Mesenchymal stem cell (in vitro differentiated cells and primary cell): ENCODE measurements around the gene MYADM.

ENCODE experiments used
- DNase-seq: peaks from one replicate; pipeline ENCODE4 v3.0.0-alpha.2; 2013
- H2AFZ ChIP-seq: one replicate; pipeline ENCODE4 v1.6.1; 2013; ENCODE audit warnings: low read depth, mild to moderate bottlenecking, control low read depth, inconsistent platforms, low read length, moderate library complexity
- H2AK5ac ChIP-seq: 2 replicates; pipeline ENCODE4 v1.6.1; 2013; ENCODE audit warnings: low read length, moderate library complexity, mild to moderate bottlenecking, inconsistent platforms; ENCODE audit not compliant: severe bottlenecking
- H2BK120ac ChIP-seq: one replicate; pipeline ENCODE4 v1.6.1; 2013; ENCODE audit warnings: low read depth, mild to moderate bottlenecking, inconsistent platforms, low read length, moderate library complexity
- H2BK12ac ChIP-seq, 2 experiments: one replicate each; pipeline ENCODE4 v1.6.1; 2013; ENCODE audit warnings: inconsistent platforms in 2 of 2, low read length in 2 of 2, mild to moderate bottlenecking in 2 of 2, moderate library complexity in 2 of 2, control low read depth in 1 of 2
- H2BK15ac ChIP-seq: one replicate; pipeline ENCODE4 v1.6.1; 2013; ENCODE audit warnings: mild to moderate bottlenecking, low read depth, inconsistent platforms; ENCODE audit not compliant: poor library complexity, severe bottlenecking
- H2BK5ac ChIP-seq: 2 replicates; pipeline ENCODE4 v1.6.1; 2013; ENCODE audit warnings: low read depth, mild to moderate bottlenecking, low read length, control low read depth, inconsistent platforms; ENCODE audit not compliant: poor library complexity, severe bottlenecking
- H3K14ac ChIP-seq, 2 experiments: one replicate each; pipeline ENCODE4 v1.6.1; 2013; ENCODE audit warnings: inconsistent platforms in 2 of 2, low read length in 2 of 2, control low read depth in 1 of 2, mild to moderate bottlenecking in 1 of 2, moderate library complexity in 1 of 2
- H3K18ac ChIP-seq, 2 experiments: one replicate each; pipeline ENCODE4 v1.6.1; 2013; ENCODE audit warnings: inconsistent platforms in 2 of 2, low read length in 2 of 2, control low read depth in 1 of 2, low read depth in 1 of 2, mild to moderate bottlenecking in 1 of 2
- H3K23ac ChIP-seq, 2 experiments: one replicate each; pipeline ENCODE4 v1.6.1; 2013; ENCODE audit warnings: inconsistent platforms in 2 of 2, low read length in 2 of 2, mild to moderate bottlenecking in 2 of 2, moderate library complexity in 2 of 2, control low read depth in 1 of 2
- H3K27ac ChIP-seq: 2 replicates; pipeline ENCODE4 v1.5.1; 2013; ENCODE audit warnings: mild to moderate bottlenecking, moderate library complexity, low read length, control low read depth, inconsistent platforms; ENCODE audit not compliant: poor library complexity, severe bottlenecking
- H3K27me3 ChIP-seq, 2 experiments: 2 replicates each; pipeline versions ENCODE4 v1.6.1 to v1.7.0; 2013; ENCODE audit warnings: low read length in 2 of 2, mild to moderate bottlenecking in 2 of 2, moderate library complexity in 2 of 2, control low read depth in 1 of 2, inconsistent platforms in 1 of 2; ENCODE audit not compliant: control insufficient read depth in 1 of 2, insufficient read depth in 1 of 2
- H3K36me3 ChIP-seq, 2 experiments: 2 replicates each; pipeline versions ENCODE4 v1.6.1 to v1.7.0; 2013; ENCODE audit warnings: low read length in 2 of 2, control low read depth in 1 of 2, inconsistent platforms in 1 of 2, low read depth in 1 of 2, mild to moderate bottlenecking in 1 of 2; ENCODE audit not compliant: insufficient read depth in 2 of 2, control insufficient read depth in 1 of 2
- H3K4ac ChIP-seq, 2 experiments: one replicate each; pipeline ENCODE4 v1.6.1; 2013; ENCODE audit warnings: inconsistent platforms in 2 of 2, low read length in 2 of 2, mild to moderate bottlenecking in 2 of 2, moderate library complexity in 2 of 2, control low read depth in 1 of 2, low read depth in 1 of 2
- H3K4me1 ChIP-seq: 2 replicates; pipeline ENCODE4 v1.6.1; 2013; ENCODE audit warnings: low read depth, low read length, control low read depth; ENCODE audit not compliant: control insufficient read depth, insufficient read depth
- H3K4me2 ChIP-seq: 2 replicates; pipeline ENCODE4 v1.6.1; 2013; ENCODE audit warnings: low read length, mild to moderate bottlenecking, inconsistent platforms; ENCODE audit not compliant: poor library complexity, severe bottlenecking
- H3K4me3 ChIP-seq, 2 experiments: 2 replicates each; pipeline versions ENCODE4 v1.5.1 to v1.7.0; 2013; ENCODE audit warnings: low read length in 2 of 2, mild to moderate bottlenecking in 2 of 2, control low read depth in 1 of 2, low read depth in 1 of 2; ENCODE audit not compliant: insufficient read depth in 1 of 2
- H3K79me1 ChIP-seq: replicated peaks from 2 replicates; pipeline ENCODE4 v1.6.1; 2013; ENCODE audit warnings: mild to moderate bottlenecking, control low read depth, low read length, inconsistent platforms; ENCODE audit not compliant: poor library complexity, severe bottlenecking
- H3K9ac ChIP-seq: 2 replicates; pipeline ENCODE4 v1.7.0; 2013; ENCODE audit warnings: mild to moderate bottlenecking, low read length, moderate library complexity
- H3K9me3 ChIP-seq: 2 replicates; pipeline ENCODE4 v1.7.0; 2013; ENCODE audit warnings: mild to moderate bottlenecking, low read length; ENCODE audit not compliant: control insufficient read depth
- H4K8ac ChIP-seq: one replicate; pipeline ENCODE4 v1.6.1; 2013; ENCODE audit warnings: inconsistent platforms, mild to moderate bottlenecking, low read length, moderate library complexity
- H4K91ac ChIP-seq: one replicate; pipeline ENCODE4 v1.6.1; 2013; ENCODE audit warnings: mild to moderate bottlenecking, low read length, inconsistent platforms
- WGBS: methylation state at CpG from one replicate; pipeline ENCODE4 v1.1.7; 2013; ENCODE audit warnings: mixed read lengths; 5-methylcytosine and 5-hydroxymethylcytosine counted together

Gene MYADM

DNA sequence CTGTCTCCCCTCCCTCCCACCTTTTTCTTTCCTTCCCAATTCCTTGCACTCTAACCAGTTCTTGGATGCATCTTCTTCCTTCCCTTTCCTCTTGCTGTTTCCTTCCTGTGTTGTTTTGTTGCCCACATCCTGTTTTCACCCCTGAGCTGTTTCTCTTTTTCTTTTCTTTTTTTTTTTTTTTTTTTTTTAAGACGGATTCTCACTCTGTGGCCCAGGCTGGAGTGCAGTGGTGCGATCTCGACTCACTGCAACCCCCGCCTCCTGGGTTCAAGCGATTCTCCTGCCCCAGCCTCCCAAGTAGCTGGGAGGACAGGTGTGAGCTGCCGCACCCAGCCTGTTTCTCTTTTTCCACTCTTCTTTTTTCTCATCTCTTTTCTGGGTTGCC is 6.9 kb downstream of the MYADM start:
- Histone ChIP-seq H3K4me3 (no peak overlapping the region), H3K14ac (no peak overlapping the region), H3K4ac (no peak overlapping the region), H3K27me3 (peaks cover 0 to 1% of the 10 kb centered on the region in 2 experiments), H3K9me3 (no peaks in the 10 kb centered on the region), H3K79me1 (peaks cover 18% of the 10 kb centered on the region), H3K18ac (no peak overlapping the region), H2AFZ (no peak overlapping the region), H2BK15ac (no peak overlapping the region), H2BK5ac (no peak overlapping the region), H3K36me3 (peaks cover 37% of the 10 kb centered on the region in 2 experiments), H3K23ac (no peak overlapping the region), H3K27ac (no peak overlapping the region), H2AK5ac (no peak overlapping the region), H4K91ac (no peak overlapping the region), H4K8ac (no peak overlapping the region), H2BK12ac (no peak overlapping the region), H3K4me1 (peaks cover 8% of the 10 kb centered on the region), H3K9ac (no peak overlapping the region), H2BK120ac (no peak overlapping the region), H3K4me2 (no peak overlapping the region)
- WGBS: 97% methylated on average over 6 of the region's 6 CpGs
- no peak for DNase-seq

DNA sequence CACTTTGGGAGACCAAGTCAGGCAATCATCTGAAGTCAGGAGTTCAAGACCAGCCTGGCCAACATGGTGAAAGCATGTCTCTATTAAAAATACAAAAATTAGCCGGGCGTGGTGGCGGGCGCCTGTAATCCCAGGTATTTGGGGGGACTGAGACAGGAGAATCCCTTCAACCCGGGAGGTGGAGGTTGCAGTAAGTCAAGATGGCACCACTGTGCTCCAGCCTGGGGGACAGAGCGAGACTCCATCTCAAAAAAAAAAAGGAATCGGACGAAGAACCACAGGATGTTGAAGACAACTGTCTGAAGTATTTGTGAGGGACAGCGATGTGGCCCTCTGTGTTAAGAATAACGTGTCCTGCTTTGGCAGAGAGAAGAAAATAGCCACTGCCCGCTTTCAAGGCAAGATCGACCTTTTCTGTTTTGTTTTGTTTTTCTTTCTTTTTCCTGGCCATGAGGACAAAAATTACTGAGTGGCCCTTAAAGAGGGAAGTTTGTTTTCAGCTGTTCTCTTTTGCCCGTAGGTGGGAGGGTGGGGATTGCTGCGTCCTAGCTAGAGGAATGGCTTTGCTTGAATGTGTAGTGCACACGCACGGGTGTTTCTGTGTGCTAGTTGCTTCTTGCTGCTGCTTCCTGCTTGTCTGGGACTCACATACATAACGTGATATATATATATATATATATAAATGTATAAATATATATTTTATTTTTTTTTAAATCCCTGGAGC is 8.1 kb downstream of the MYADM start:
- peaks cover 34 to 37% of the 10 kb centered on the region in 2 experiments for H3K36me3 ChIP-seq
- DNase-seq: peak; percentile 46
- peaks cover 18% of the 10 kb centered on the region for H3K79me1 ChIP-seq

DNA sequence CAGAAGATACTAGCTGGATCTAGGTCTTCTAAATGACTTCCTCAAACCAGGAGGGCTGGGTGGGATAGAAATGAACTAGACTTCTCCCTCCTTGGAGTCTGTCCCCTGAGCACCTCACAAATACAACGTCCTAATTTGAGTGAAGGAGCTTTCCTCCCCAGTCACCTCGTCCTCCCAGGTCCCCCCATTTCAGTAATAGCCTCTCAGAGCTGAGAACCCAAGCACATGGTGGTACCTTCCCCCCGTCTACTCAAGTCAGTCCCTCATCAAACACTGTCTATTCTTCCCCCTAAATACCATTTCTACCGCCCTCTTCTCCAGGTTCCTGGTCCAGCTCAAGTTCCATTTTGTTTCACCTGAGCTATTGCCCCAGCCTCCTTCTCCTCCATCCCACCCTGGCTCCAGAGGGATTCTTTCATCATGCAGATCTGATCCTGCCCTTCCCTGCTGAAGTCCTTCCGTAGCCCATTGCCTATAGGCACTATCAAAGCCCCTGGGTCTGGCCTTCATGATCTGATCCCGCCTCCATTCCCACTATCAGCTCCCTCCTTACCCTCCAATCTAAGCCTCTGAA is 9.1 kb downstream of the MYADM start:
- Histone ChIP-seq H3K36me3 (peaks cover 34% of the 10 kb centered on the region in 2 experiments), H3K9ac (peak overlapping the region; percentile 8), H3K4ac (no peak overlapping the region), H2AK5ac (no peak overlapping the region), H3K23ac (no peak overlapping the region), H2BK5ac (no peak overlapping the region), H2BK15ac (no peak overlapping the region), H3K4me1 (peaks cover 7% of the 10 kb centered on the region), H3K18ac (no peak overlapping the region), H3K4me3 (no peak overlapping the region), H2BK120ac (no peak overlapping the region), H2BK12ac (no peak overlapping the region), H2AFZ (no peak overlapping the region), H3K27me3 (peaks cover 14 to 22% of the 10 kb centered on the region in 2 experiments), H4K8ac (no peak overlapping the region), H3K79me1 (peaks cover 15% of the 10 kb centered on the region), H3K27ac (no peak overlapping the region), H4K91ac (no peak overlapping the region), H3K14ac (no peak overlapping the region), H3K9me3 (no peaks in the 10 kb centered on the region), H3K4me2 (no peak overlapping the region)
- 90% methylated on average over 5 of the region's 6 CpGs for WGBS
- peak; percentile 59 for DNase-seq

More for the DNA sequence above, 8.1 kb downstream of the MYADM start:
- no peak overlapping the region for H4K91ac ChIP-seq
- H3K4ac ChIP-seq: no peak overlapping the region
- no peak overlapping the region for H4K8ac ChIP-seq
- H2BK12ac ChIP-seq: no peak overlapping the region
- H3K9me3 ChIP-seq: no peaks in the 10 kb centered on the region
- no peak overlapping the region for H3K4me2 ChIP-seq
- H2BK15ac ChIP-seq: no peak overlapping the region
- H3K27me3 ChIP-seq: peaks cover 4 to 12% of the 10 kb centered on the region in 2 experiments
- peaks cover 5% of the 10 kb centered on the region for H3K4me1 ChIP-seq
- H3K18ac ChIP-seq: no peak overlapping the region
- no peak overlapping the region for H2AFZ ChIP-seq
- H2BK120ac ChIP-seq: no peak overlapping the region
- no peak overlapping the region for H2AK5ac ChIP-seq
- no peak overlapping the region for H3K23ac ChIP-seq
- H2BK5ac ChIP-seq: no peak overlapping the region
- WGBS: 97% methylated on average over 14 of the region's 17 CpGs
- H3K4me3 ChIP-seq: no peak overlapping the region
- no peak overlapping the region for H3K9ac ChIP-seq
- no peak overlapping the region for H3K27ac ChIP-seq
- H3K14ac ChIP-seq: no peak overlapping the region

DNA sequence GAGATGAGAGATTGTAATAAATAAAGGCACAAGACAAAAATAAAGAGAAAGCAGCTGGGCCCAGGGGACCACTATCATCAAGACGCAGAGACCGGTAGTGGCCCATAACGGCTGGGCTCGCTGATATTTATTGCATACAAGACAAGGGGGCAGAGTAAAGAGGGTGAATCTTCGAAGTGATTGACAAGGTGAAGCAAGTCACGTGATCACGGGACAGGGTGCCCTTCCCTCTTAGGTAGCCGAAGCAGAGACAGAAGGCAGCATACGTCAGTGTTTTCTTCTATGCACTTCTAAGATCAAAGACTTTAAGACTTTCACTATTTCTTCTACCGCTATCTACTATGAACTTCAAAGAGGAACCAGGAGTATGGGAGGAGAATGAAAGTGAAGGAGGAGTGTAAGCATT is 9.7 kb downstream of the MYADM start:
- H3K4me1 ChIP-seq: peaks cover 13% of the 10 kb centered on the region
- H3K27ac ChIP-seq: no peak overlapping the region
- H3K18ac ChIP-seq: no peak overlapping the region
- H3K79me1 ChIP-seq: peaks cover 15% of the 10 kb centered on the region
- no peak overlapping the region for H3K4ac ChIP-seq
- H3K4me3 ChIP-seq: no peak overlapping the region
- H3K4me2 ChIP-seq: no peak overlapping the region
- H2BK15ac ChIP-seq: no peak overlapping the region
- no peak overlapping the region for H2BK12ac ChIP-seq
- H3K9me3 ChIP-seq: no peaks in the 10 kb centered on the region
- no peak overlapping the region for H3K14ac ChIP-seq
- WGBS: 70% methylated on average over 9 of the region's 10 CpGs
- H4K8ac ChIP-seq: no peak overlapping the region
- no peak overlapping the region for H2AK5ac ChIP-seq
- peak; percentile 73 for DNase-seq
- peaks cover 30 to 34% of the 10 kb centered on the region in 2 experiments for H3K36me3 ChIP-seq
- H3K27me3 ChIP-seq: peaks cover 19 to 28% of the 10 kb centered on the region in 2 experiments
- H3K23ac ChIP-seq: no peak overlapping the region
- no peak overlapping the region for H2AFZ ChIP-seq
- no peak overlapping the region for H4K91ac ChIP-seq
- H2BK120ac ChIP-seq: no peak overlapping the region
- H3K9ac ChIP-seq: peak overlapping the region; percentile 8
- H2BK5ac ChIP-seq: no peak overlapping the region
